GM12878 (cell line): ENCODE measurements around the gene RIC8B. TPM values are rescaled to one million over a fixed set of nuclear protein-coding genes. Genes with fewer than 3 reads are reported as not detected.

ENCODE experiments used
- ATAC-seq: fragments of 200-7000 bp; cut with Tn5 transposase; 3 replicates; pipeline ENCODE4 v1.9.1; 2020; ENCODE audit warnings: mild to moderate bottlenecking, moderate library complexity
- BruUV-seq: library from RNA; stranded (reverse); fragments of 400-500 nt; replicated peaks from 2 replicates; lab custom pipeline; 2021; lab: Mats Ljungman, UMichigan
- CTCF ChIA-PET: fragments of 300-600 bp; sonication (Branson Sonifier 250); formaldehyde crosslinking; extraction: SDS; loops from one replicate; lab custom pipeline; 2021; ENCODE audit warnings: inconsistent platforms; lab: Yijun Ruan, JAX
- POLR2A ChIA-PET: fragments of 350-600 bp; formaldehyde crosslinking; extraction: SDS; loops from one replicate; lab custom pipeline; 2021; ENCODE audit warnings: inconsistent platforms; lab: Charles Lee
- RAD21 ChIA-PET: fragments of 300-600 bp; sonication (Branson Sonifier 250); formaldehyde crosslinking; loops from one replicate; lab custom pipeline; 2023; ENCODE audit warnings: antibody characterized with exemption; ENCODE audit not compliant: unreplicated experiment; lab: Charles Lee
- SMC1A ChIA-PET: fragments of 300-600 bp; sonication (Branson Sonifier 250); formaldehyde crosslinking; loops from one replicate; lab custom pipeline; 2023; ENCODE audit not compliant: unreplicated experiment, uncharacterized antibody; lab: Charles Lee
- DNase-seq: peaks from one replicate; pipeline ENCODE4 v3.0.0-alpha.2; 2011; ENCODE audit warnings: low read depth, low spot score
- FAIRE-seq: peaks from 3 replicates; lab custom pipeline; 2011; peaks lifted over from hg19 to GRCh38; lab: Jason Lieb, UNC
- H2AFZ ChIP-seq: 2 replicates; pipeline ENCODE4 v1.6.0; 2011; ENCODE audit warnings: low read depth, low read length, control low read depth; ENCODE audit not compliant: control insufficient read depth
- H3K27ac ChIP-seq: 2 replicates; pipeline ENCODE4 v1.5.1; 2011; ENCODE audit warnings: control low read depth; ENCODE audit not compliant: control insufficient read depth, insufficient read depth
- H3K27me3 ChIP-seq, 2 experiments: replicated peaks in 1 of 2; 2 replicates each; pipeline versions ENCODE4 v1.6.0 to v1.6.1; 2011; ENCODE audit warnings: low read length in 1 of 2; ENCODE audit not compliant: control insufficient read depth in 2 of 2, insufficient read depth in 2 of 2
- H3K36me3 ChIP-seq, 2 experiments: 2 replicates each; pipeline ENCODE4 v1.5.1; 2011; ENCODE audit warnings: low read length in 1 of 2; ENCODE audit not compliant: control insufficient read depth in 2 of 2, insufficient read depth in 2 of 2
- H3K4me1 ChIP-seq: 2 replicates; pipeline ENCODE4 v1.6.1; 2011; ENCODE audit warnings: mild to moderate bottlenecking, low read length, moderate library complexity, mixed read lengths; ENCODE audit not compliant: control insufficient read depth, insufficient read depth
- H3K4me2 ChIP-seq: 2 replicates; pipeline ENCODE4 v1.6.0; 2011; ENCODE audit warnings: control low read depth; ENCODE audit not compliant: control insufficient read depth, insufficient read depth
- H3K4me3 ChIP-seq: fragments of 200-600 bp; sonication (generic); 2 replicates; pipeline ENCODE4 v1.5.1; 2016
- H3K79me2 ChIP-seq: 2 replicates; pipeline ENCODE4 v1.6.0; 2011; ENCODE audit warnings: low read length; ENCODE audit not compliant: control insufficient read depth, insufficient read depth
- H3K9ac ChIP-seq: 2 replicates; pipeline ENCODE4 v1.8.0; 2011; ENCODE audit warnings: low read length, control low read depth, mixed read lengths; ENCODE audit not compliant: control insufficient read depth, insufficient read depth
- H3K9me3 ChIP-seq: replicated peaks from 3 replicates; pipeline ENCODE4 v1.5.1; 2011; ENCODE audit warnings: mild to moderate bottlenecking, low read length; ENCODE audit not compliant: control insufficient read depth, insufficient read depth
- H4K20me1 ChIP-seq: 2 replicates; pipeline ENCODE4 v1.6.0; 2011; ENCODE audit not compliant: control insufficient read depth, insufficient read depth
- BACH1 ChIP-seq: fragments of 450-650 bp; IDR thresholded peaks from 2 replicates; pipeline ENCODE4 v1.6.1; 2017; ENCODE audit warnings: mild to moderate bottlenecking, borderline replicate concordance
- BRCA1 ChIP-seq: IDR thresholded peaks from 2 replicates; pipeline ENCODE4 v1.6.1; 2011; ENCODE audit warnings: low read depth, low read length, improper control_type of control experiment
- EGR1 ChIP-seq, 2 experiments: IDR thresholded peaks; 1 replicate in 1 of 2; 2 replicates in 1 of 2; pipeline ENCODE4 v1.6.1; 2011 to 2012; ENCODE audit warnings: low read depth in 2 of 2, low read length in 2 of 2, borderline replicate concordance in 1 of 2, mild to moderate bottlenecking in 1 of 2, moderate library complexity in 1 of 2
- EZH2 ChIP-seq: IDR thresholded peaks from 2 replicates; pipeline ENCODE4 v1.6.1; 2012; ENCODE audit warnings: low read depth, mild to moderate bottlenecking, control low read depth, inconsistent platforms, low read length, borderline replicate concordance; ENCODE audit not compliant: control insufficient read depth
- HDGF ChIP-seq: fragments of 450-650 bp; IDR thresholded peaks from 2 replicates; pipeline ENCODE4 v1.6.1; 2016; ENCODE audit warnings: antibody characterized with exemption
- IRF4 ChIP-seq: IDR thresholded peaks from 2 replicates; pipeline ENCODE4 v1.6.1; 2011; ENCODE audit warnings: low read depth, low read length
- IRF5 ChIP-seq: fragments of 450-650 bp; IDR thresholded peaks from 2 replicates; pipeline ENCODE4 v1.6.1; 2017; ENCODE audit warnings: borderline replicate concordance
- JUND ChIP-seq: IDR thresholded peaks from 2 replicates; pipeline ENCODE4 v1.6.1; 2012; ENCODE audit warnings: low read depth, mild to moderate bottlenecking, low read length, improper control_type of control experiment, moderate library complexity
- KAT2A ChIP-seq: conservative IDR thresholded peaks from 2 replicates; pipeline ENCODE4 v1.6.1; 2011; ENCODE audit warnings: low read depth, low read length; ENCODE audit not compliant: control insufficient read depth
- MEF2A ChIP-seq: IDR thresholded peaks from 2 replicates; pipeline ENCODE4 v1.6.1; 2011; ENCODE audit warnings: low read depth, mild to moderate bottlenecking, low read length, moderate library complexity; ENCODE audit not compliant: insufficient read depth
- MYB ChIP-seq: fragments of 150-350 bp; IDR thresholded peaks from 2 replicates; pipeline ENCODE4 v1.6.1; 2014; ENCODE audit warnings: mild to moderate bottlenecking, low read depth, low read length, borderline replicate concordance
- NR2C2 ChIP-seq: IDR thresholded peaks from 2 replicates; pipeline ENCODE4 v1.6.1; 2011; ENCODE audit warnings: borderline replicate concordance, low read depth; ENCODE audit not compliant: control insufficient read depth, insufficient read length
- PAX8 ChIP-seq: fragments of 450-650 bp; IDR thresholded peaks from 2 replicates; pipeline ENCODE4 v1.6.1; 2017; ENCODE audit warnings: mild to moderate bottlenecking, moderate library complexity
- RELA ChIP-seq: fragments of 450-650 bp; IDR thresholded peaks from 2 replicates; pipeline ENCODE4 v1.8.0; 2014; ENCODE audit warnings: borderline replicate concordance; ENCODE audit not compliant: partially characterized antibody
- RFX5 ChIP-seq: IDR thresholded peaks from 2 replicates; pipeline ENCODE4 v1.6.1; 2011; ENCODE audit warnings: low read depth, low read length, improper control_type of control experiment
- SMAD1 ChIP-seq: fragments of 450-650 bp; IDR thresholded peaks from 2 replicates; pipeline ENCODE4 v1.6.1; 2018; ENCODE audit warnings: mild to moderate bottlenecking, low read depth; ENCODE audit not compliant: partially characterized antibody
- SMARCA5 ChIP-seq: fragments of 450-650 bp; IDR thresholded peaks from 2 replicates; pipeline ENCODE4 v1.6.1; 2017; ENCODE audit warnings: mild to moderate bottlenecking
- ZNF384 ChIP-seq: IDR thresholded peaks from 2 replicates; pipeline ENCODE4 v1.6.1; 2012; ENCODE audit warnings: low read depth, mild to moderate bottlenecking, low read length, improper control_type of control experiment, borderline replicate concordance
- WGBS: methylation state at CpG from one replicate; pipeline ENCODE4 v1.1.6; 2016; ENCODE audit warnings: low lambda C conversion rate; ENCODE audit not compliant: insufficient replicate concordance, insufficient coverage; ENCODE audit errors: missing lambda C conversion rate; 5-methylcytosine and 5-hydroxymethylcytosine counted together
- in situ Hi-C: fragments of 300-500 bp; cut with MboI; formaldehyde crosslinking; loops from 9 replicates; pipeline ENCODE4 v1.14.3; 2018; ENCODE audit warnings: mixed read lengths
- intact Hi-C: fragments of 100-400 bp; cut with micrococcal nuclease; formaldehyde crosslinking; loops from one replicate; pipeline ENCODE4 v1.14.2; 2022; ENCODE audit not compliant: unreplicated experiment
- polyA plus RNA-seq, 11 experiments: library from polyadenylated mRNA; depleted of rRNA in 4 of 11; unstranded in 6 of 11; stranded (reverse) in 5 of 11; fragments of >200 nt; fragmentation: Nextera tagmentation in 4 of 11; fragmentation: Illumina TruSeq in 1 of 11; extraction: Ambion mirVana in 4 of 11; extraction: Trizol in 1 of 11; gene quantifications; 1 replicate in 1 of 11; 2 replicates in 10 of 11; pipeline versions ENCODE4 v1.2.1 to v1.2.3, GENCODE V29; 2011 to 2016; ENCODE audit warnings: inconsistent platforms in 2 of 11, missing spikeins in 2 of 11, low read depth in 1 of 11
- total RNA-seq, 4 experiments: library from RNA; depleted of rRNA in 3 of 4; stranded (reverse); fragments of >200 nt in 3 of 4; fragmentation: Illumina TruSeq in 1 of 4; extraction: Trizol in 1 of 4; gene quantifications; 2 replicates each; pipeline versions ENCODE4 v1.2.1 to v1.2.3, GENCODE V29; 2013 to 2021
- TF ChIP-seq, protein P1 (sequence below): fragments of 150-350 bp; IDR thresholded peaks from 2 replicates; pipeline ENCODE4 v1.6.1; 2014; ENCODE audit warnings: mild to moderate bottlenecking, low read depth, low read length
- TF ChIP-seq, protein P2 (sequence below): IDR thresholded peaks from 2 replicates; pipeline ENCODE4 v1.6.1; 2012; ENCODE audit warnings: low read depth, low read length, improper control_type of control experiment

The RIC8B gene
- total and polyA plus RNA-seq, 10 of the 15 experiments (the other 5 are each of a cell fraction or from before 2014, with no cell fraction given): 2.3 to 10.8 (median 6.2) TPM

DNA sequence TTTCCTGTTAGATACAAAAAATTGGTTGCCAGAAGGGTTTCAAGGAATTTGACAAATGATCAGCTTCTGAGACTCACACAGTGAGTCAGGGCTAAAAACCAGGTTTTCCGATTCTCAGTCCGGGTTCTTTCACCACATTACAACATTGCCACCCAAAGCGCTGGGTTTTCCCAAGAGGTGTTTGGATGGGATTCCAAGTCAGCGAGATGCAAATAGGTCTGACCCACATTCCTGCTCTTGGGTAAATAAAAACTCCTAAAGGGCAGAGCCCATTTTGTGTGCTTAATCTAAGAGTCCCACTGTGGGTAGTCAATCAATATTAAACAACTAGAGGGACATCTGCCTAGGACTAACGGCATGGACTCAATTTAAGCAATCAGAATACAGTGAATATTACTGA is 5.4 kb upstream of the RIC8B start (continued):
- TF ChIP-seq BRCA1 (no peak), SMAD1 (no peak), BACH1 (no peak)

DNA sequence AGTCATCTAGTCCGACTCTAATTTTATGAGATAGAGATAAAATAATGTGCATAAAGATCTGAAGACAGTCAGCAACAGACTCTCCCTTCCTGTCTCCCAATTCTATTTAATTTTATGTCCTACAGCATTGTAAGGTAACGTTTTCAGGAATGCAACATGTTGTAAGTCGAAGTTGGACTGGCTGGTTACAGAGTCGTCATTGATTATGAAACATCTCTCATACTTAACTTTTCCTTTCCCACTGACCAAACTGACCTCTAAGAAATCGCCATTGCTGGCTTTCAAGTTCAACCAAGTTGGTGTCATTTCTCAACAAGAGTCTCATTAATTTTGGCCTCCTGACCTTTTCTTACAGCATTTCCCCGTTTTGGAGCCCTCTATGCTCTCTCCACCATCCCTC is 4.9 kb upstream of the RIC8B start:
- Histone ChIP-seq H3K9me3 (no peaks in the 10 kb centered on the region), H3K79me2 (peaks cover 2% of the 10 kb centered on the region), H3K4me3 (no peak overlapping the region), H3K27me3 (no peaks in the 10 kb centered on the region), H3K27ac (no peak overlapping the region), H3K4me2 (no peak overlapping the region), H2AFZ (no peak overlapping the region), H3K36me3 (no peaks in the 10 kb centered on the region), H3K4me1 (no peaks in the 10 kb centered on the region), H3K9ac (no peak overlapping the region), H4K20me1 (no peaks in the 10 kb centered on the region)
- ChIA-PET SMC1A (no interaction called here), CTCF (no interaction called here), RAD21 (no interaction called here), POLR2A (no interaction called here)
- intact Hi-C loops (no loop called here), in situ Hi-C loops (no loop called here)
- FAIRE-seq (no peak), ATAC-seq (no peak), DNase-seq (no peak)
- 40% methylated on average over 6 of the region's 6 CpGs for WGBS
- no TSS peak for BruUV-seq
- no peak for TF ChIP-seq MEF2A
- no peak for TF ChIP-seq MYB
- TF ChIP-seq, protein P1, sequence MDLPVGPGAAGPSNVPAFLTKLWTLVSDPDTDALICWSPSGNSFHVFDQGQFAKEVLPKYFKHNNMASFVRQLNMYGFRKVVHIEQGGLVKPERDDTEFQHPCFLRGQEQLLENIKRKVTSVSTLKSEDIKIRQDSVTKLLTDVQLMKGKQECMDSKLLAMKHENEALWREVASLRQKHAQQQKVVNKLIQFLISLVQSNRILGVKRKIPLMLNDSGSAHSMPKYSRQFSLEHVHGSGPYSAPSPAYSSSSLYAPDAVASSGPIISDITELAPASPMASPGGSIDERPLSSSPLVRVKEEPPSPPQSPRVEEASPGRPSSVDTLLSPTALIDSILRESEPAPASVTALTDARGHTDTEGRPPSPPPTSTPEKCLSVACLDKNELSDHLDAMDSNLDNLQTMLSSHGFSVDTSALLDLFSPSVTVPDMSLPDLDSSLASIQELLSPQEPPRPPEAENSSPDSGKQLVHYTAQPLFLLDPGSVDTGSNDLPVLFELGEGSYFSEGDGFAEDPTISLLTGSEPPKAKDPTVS: no peak
- no peak for TF ChIP-seq ZNF384
- TF ChIP-seq EGR1 (IDR thresholded peaks at IDR 0.05; ENCODE audit: borderline replicate concordance in 1 of 2, low read depth in 2 of 2, low read length in 2 of 2): no peak
- no peak for TF ChIP-seq NR2C2
- TF ChIP-seq JUND: no peak
- TF ChIP-seq, protein P2, sequence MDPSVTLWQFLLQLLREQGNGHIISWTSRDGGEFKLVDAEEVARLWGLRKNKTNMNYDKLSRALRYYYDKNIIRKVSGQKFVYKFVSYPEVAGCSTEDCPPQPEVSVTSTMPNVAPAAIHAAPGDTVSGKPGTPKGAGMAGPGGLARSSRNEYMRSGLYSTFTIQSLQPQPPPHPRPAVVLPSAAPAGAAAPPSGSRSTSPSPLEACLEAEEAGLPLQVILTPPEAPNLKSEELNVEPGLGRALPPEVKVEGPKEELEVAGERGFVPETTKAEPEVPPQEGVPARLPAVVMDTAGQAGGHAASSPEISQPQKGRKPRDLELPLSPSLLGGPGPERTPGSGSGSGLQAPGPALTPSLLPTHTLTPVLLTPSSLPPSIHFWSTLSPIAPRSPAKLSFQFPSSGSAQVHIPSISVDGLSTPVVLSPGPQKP: no peak
- no peak for TF ChIP-seq RFX5
- TF ChIP-seq RELA: no peak
- no peak for TF ChIP-seq IRF4
- no peak for TF ChIP-seq KAT2A
- TF ChIP-seq BRCA1: no peak
- TF ChIP-seq SMARCA5: no peak
- TF ChIP-seq PAX8: no peak
- TF ChIP-seq HDGF: no peak
- no peak for TF ChIP-seq IRF5
- no peak for TF ChIP-seq EZH2
